Caco-2 (cell line): ENCODE measurements around the gene GALR3. TPM values are rescaled to one million over a fixed set of nuclear protein-coding genes. Genes with fewer than 3 reads are reported as not detected.
"Not testable (repeated sequence)": the region's sequence is repeated elsewhere in the genome, so short reads cannot be mapped to it uniquely, and the experiment has no call there.

Source experiments
- BruUV-seq: library from RNA; stranded (reverse); fragments of 400-500 nt; replicated peaks from 2 replicates; lab custom pipeline; 2021; lab: Mats Ljungman, UMichigan
- CTCF ChIA-PET: fragments of 300-600 bp; sonication (Branson Sonifier 250); formaldehyde crosslinking; loops from one replicate; lab custom pipeline; 2022; ENCODE audit warnings: antibody characterized with exemption; lab: Charles Lee
- POLR2A ChIA-PET: fragments of 300-600 bp; sonication (Branson Sonifier 250); formaldehyde crosslinking; loops from one replicate; lab custom pipeline; 2022; ENCODE audit warnings: antibody characterized with exemption; lab: Charles Lee
- DNase-seq, 2 experiments: peaks; one replicate each; pipeline versions ENCODE4 v3.0.0 to v3.0.0-alpha.2; 2020 to 2022
- H3K27me3 ChIP-seq: replicated peaks from 2 replicates; pipeline ENCODE4 v1.6.0; 2011; ENCODE audit warnings: low read length; ENCODE audit not compliant: control insufficient read depth, insufficient read depth
- H3K36me3 ChIP-seq: 2 replicates; pipeline ENCODE4 v1.5.1; 2011; ENCODE audit warnings: low read length; ENCODE audit not compliant: control insufficient read depth, insufficient read depth
- H3K4me1 ChIP-seq: fragments of 250-450 bp; sonication (Bioruptor Pico); 2 replicates; pipeline ENCODE4 v1.5.1; 2020; ENCODE audit warnings: mild to moderate bottlenecking
- H3K4me3 ChIP-seq: 2 replicates; pipeline ENCODE4 v1.5.1; 2011; ENCODE audit warnings: low read depth, mild to moderate bottlenecking, control low read depth, low read length
- H3K9me3 ChIP-seq: fragments of 250-450 bp; sonication (Bioruptor Pico); 2 replicates; pipeline ENCODE4 v1.5.1; 2020; ENCODE audit warnings: mild to moderate bottlenecking, moderate library complexity
- H3K27ac Mint-ChIP-seq: one replicate; pipeline ENCODE4 v1.8.0; 2022; ENCODE audit warnings: mixed read lengths; ENCODE audit not compliant: unreplicated experiment
- H3K27me3 Mint-ChIP-seq: one replicate; pipeline ENCODE4 v1.8.0; 2022; ENCODE audit warnings: mixed read lengths; ENCODE audit not compliant: insufficient read depth, unreplicated experiment
- H3K36me3 Mint-ChIP-seq: one replicate; pipeline ENCODE4 v1.8.0; 2022; ENCODE audit warnings: mild to moderate bottlenecking, mixed read lengths; ENCODE audit not compliant: insufficient read depth, unreplicated experiment
- H3K4me1 Mint-ChIP-seq: one replicate; pipeline ENCODE4 v1.8.0; 2022; ENCODE audit warnings: low read depth, mixed read lengths; ENCODE audit not compliant: unreplicated experiment
- H3K4me3 Mint-ChIP-seq: one replicate; pipeline ENCODE4 v1.8.0; 2022; ENCODE audit warnings: mild to moderate bottlenecking, moderate library complexity, mixed read lengths; ENCODE audit not compliant: unreplicated experiment
- H3K9me3 Mint-ChIP-seq: one replicate; pipeline ENCODE4 v1.8.0; 2022; ENCODE audit warnings: mixed read lengths; ENCODE audit not compliant: unreplicated experiment
- CTCF ChIP-seq, 2 experiments: fragments of 200-600 bp in 1 of 2; IDR thresholded peaks; 1 replicate in 1 of 2; 2 replicates in 1 of 2; pipeline versions ENCODE4 v1.5.1 to v1.8.0; 2011 to 2022; ENCODE audit warnings: antibody characterized with exemption in 1 of 2, control low read depth in 1 of 2, inconsistent platforms in 1 of 2, low read depth in 1 of 2, low read length in 1 of 2, mild to moderate bottlenecking in 1 of 2, moderate library complexity in 1 of 2; ENCODE audit not compliant: insufficient read depth in 1 of 2, severe bottlenecking in 1 of 2, unreplicated experiment in 1 of 2
- intact Hi-C: fragments of 100-400 bp; cut with micrococcal nuclease; formaldehyde crosslinking; loops from one replicate; pipeline ENCODE4 v1.10.0; 2022; ENCODE audit not compliant: unreplicated experiment
- total RNA-seq: library from RNA; stranded (reverse); gene quantifications from 2 replicates; pipeline ENCODE4 v1.2.3, GENCODE V29; 2022

Gene GALR3
- total RNA-seq, 1 experiment from 2014 or later, result 0.27 TPM

GRCh38 chr22:37794376-37794775 is 28.8 kb upstream of the GALR3 start:
- no peaks in the 10 kb centered on the region for H3K4me1 Mint-ChIP-seq
- TF ChIP-seq CTCF (IDR thresholded peaks at IDR 0.05; ENCODE audit: insufficient read depth in 1 of 2, low read depth in 1 of 2, low read length in 1 of 2, severe bottlenecking in 1 of 2, unreplicated experiment in 1 of 2), result no peak
- no peaks in the 10 kb centered on the region for H3K9me3 Mint-ChIP-seq
- H3K27me3 Mint-ChIP-seq, result no peaks in the 10 kb centered on the region
- no TSS peak for BruUV-seq
- H3K4me1 ChIP-seq, result peaks cover 10% of the 10 kb centered on the region
- no peaks in the 10 kb centered on the region for H3K27me3 ChIP-seq
- no peak overlapping the region for H3K4me3 Mint-ChIP-seq
- H3K27ac Mint-ChIP-seq, result no peak overlapping the region
- no peaks in the 10 kb centered on the region for H3K36me3 Mint-ChIP-seq
- intact Hi-C loops, result loop anchor here (5.0 kb wide), 3 partner anchors 62 to 172 kb away; partner anchors contain the start of gene PDXP
- H3K9me3 ChIP-seq, result no peaks in the 10 kb centered on the region
- POLR2A ChIA-PET, result no interaction called here
- H3K36me3 ChIP-seq, result no peaks in the 10 kb centered on the region
- no peak for DNase-seq
- CTCF ChIA-PET, result no interaction called here
- H3K4me3 ChIP-seq, result no peak overlapping the region

DNA sequence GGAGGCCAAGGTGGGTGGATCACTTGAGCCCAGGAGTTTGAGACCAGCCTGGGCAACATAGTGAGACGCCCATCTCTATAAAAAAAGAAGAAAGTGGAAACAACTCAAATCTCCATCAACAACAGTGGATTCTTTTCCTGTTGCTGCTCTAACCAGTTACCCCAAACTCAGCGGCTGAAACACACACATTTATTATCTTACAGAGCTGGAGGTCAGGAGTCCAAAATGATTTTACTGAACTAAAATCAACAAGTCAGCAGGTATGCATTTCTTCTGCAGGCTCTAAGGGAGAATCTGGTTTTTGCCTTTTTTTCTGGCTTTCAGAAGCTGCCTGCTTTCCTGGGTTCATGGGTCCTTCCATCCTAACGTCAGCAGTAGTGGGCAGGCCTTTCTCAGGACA is 27.1 kb upstream of the GALR3 start:
- Histone ChIP-seq H3K4me3 (no peak overlapping the region), H3K4me1 (peaks cover 10% of the 10 kb centered on the region), H3K36me3 (no peaks in the 10 kb centered on the region), H3K9me3 (no peaks in the 10 kb centered on the region), H3K27me3 (no peaks in the 10 kb centered on the region)
- TF ChIP-seq CTCF (IDR thresholded peaks at IDR 0.05; ENCODE audit: insufficient read depth in 1 of 2, low read depth in 1 of 2, low read length in 1 of 2, severe bottlenecking in 1 of 2, unreplicated experiment in 1 of 2), result no peak
- CTCF ChIA-PET, result interaction anchor here (1.3 kb wide), 1 partner anchor 152 kb away, joined by 3 read pairs; no protein-coding TSS in a partner anchor
- H3K27me3 Mint-ChIP-seq, result no peaks in the 10 kb centered on the region
- no peaks in the 10 kb centered on the region for H3K36me3 Mint-ChIP-seq
- DNase-seq, result no peak
- H3K4me1 Mint-ChIP-seq, result no peaks in the 10 kb centered on the region
- POLR2A ChIA-PET, result no interaction called here
- no peak overlapping the region for H3K27ac Mint-ChIP-seq
- no peak overlapping the region for H3K4me3 Mint-ChIP-seq
- BruUV-seq, result no TSS peak
- intact Hi-C loops, result no loop called here
- no peaks in the 10 kb centered on the region for H3K9me3 Mint-ChIP-seq

DNA sequence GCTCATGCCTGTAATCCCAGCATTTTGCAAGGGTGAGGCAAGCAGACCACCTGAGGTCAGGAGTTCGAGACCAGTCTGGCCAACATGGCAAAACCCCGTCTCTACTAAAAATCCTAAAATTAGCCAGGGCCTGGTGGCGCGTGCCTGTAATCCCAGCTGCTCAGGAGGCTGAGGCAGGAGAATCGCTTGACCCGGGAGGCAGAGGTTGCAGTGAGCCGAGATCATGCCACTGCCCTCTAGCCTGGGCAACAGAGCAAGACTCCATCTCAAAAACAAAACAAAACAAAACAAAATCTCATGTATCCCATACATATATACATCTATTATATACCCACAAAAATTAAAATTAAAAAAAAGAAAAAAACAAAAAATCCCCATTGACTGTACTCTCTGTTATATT is 25.9 kb upstream of the GALR3 start:
- H3K36me3 Mint-ChIP-seq, DNase-seq, CTCF ChIA-PET, BruUV-seq, H3K27me3 Mint-ChIP-seq, H3K9me3 ChIP-seq, H3K4me3 ChIP-seq, H3K9me3 Mint-ChIP-seq, H3K27me3 ChIP-seq, intact Hi-C loops, POLR2A ChIA-PET, H3K4me3 Mint-ChIP-seq, H3K4me1 Mint-ChIP-seq, H3K27ac Mint-ChIP-seq, H3K36me3 ChIP-seq: not testable (repeated sequence)
- H3K4me1 ChIP-seq, result peaks cover 10% of the 10 kb centered on the region
